Right lobe of liver (tissue), 6 donors: Measurements from ENCODE around the gene CD79B. TPM values are rescaled to one million over a fixed set of nuclear protein-coding genes. Genes with fewer than 3 reads are reported as not detected.

Source experiments
- ATAC-seq, 4 donors: fragments of 200-7000 bp; cut with Tn5 transposase; one replicate each; pipeline ENCODE4 v1.9.1; 2020; ENCODE audit warnings: mild to moderate bottlenecking in 4 of 4, moderate library complexity in 4 of 4
- DNase-seq, 3 donors: peaks; one replicate each; pipeline ENCODE4 v3.0.0-alpha.2; 2020
- H3K27ac ChIP-seq, 3 donors: fragments of 200-600 bp; one replicate each; pipeline ENCODE4 v1.8.0; 2022
- H3K27me3 ChIP-seq, 2 donors: fragments of 200-600 bp; one replicate each; pipeline ENCODE4 v1.8.0; 2022
- H3K36me3 ChIP-seq, 4 donors: fragments of 200-600 bp; sonication (generic) in 1 of 4; one replicate each; pipeline versions ENCODE4 v1.5.1 to v1.8.0; 2017 to 2022; ENCODE audit warnings: control low read depth in 1 of 4
- H3K4me1 ChIP-seq, 4 donors: fragments of 200-600 bp; sonication (generic) in 1 of 4; one replicate each; pipeline versions ENCODE4 v1.5.1 to v1.8.0; 2017 to 2022; ENCODE audit warnings: control low read depth in 1 of 4
- H3K4me3 ChIP-seq, 3 donors: fragments of 200-600 bp; one replicate each; pipeline ENCODE4 v1.8.0; 2022
- H3K9me3 ChIP-seq, 4 donors: fragments of 200-600 bp; sonication (generic) in 1 of 4; one replicate each; pipeline versions ENCODE4 v1.5.1 to v1.8.0; 2017 to 2022; ENCODE audit warnings: control low read depth in 1 of 4
- CTCF ChIP-seq, 4 donors: fragments of 200-600 bp in 3 of 4; fragments of 450-650 bp in 1 of 4; IDR thresholded peaks; one replicate each; pipeline versions ENCODE4 v1.5.1 to v1.8.0; 2016 to 2022; ENCODE audit warnings: antibody characterized with exemption in 4 of 4, mild to moderate bottlenecking in 2 of 4
- POLR2A ChIP-seq: fragments of 450-650 bp; IDR thresholded peaks from one replicate; pipeline ENCODE4 v1.6.1; 2017; ENCODE audit warnings: antibody characterized with exemption, mild to moderate bottlenecking
- WGBS: methylation state at CpG from one replicate; pipeline ENCODE4 v1.1.6; 2018; ENCODE audit warnings: low coverage, low lambda C conversion rate; ENCODE audit not compliant: insufficient coverage; ENCODE audit errors: missing lambda C conversion rate; 5-methylcytosine and 5-hydroxymethylcytosine counted together
- intact Hi-C, 2 donors: fragments of 100-400 bp; cut with DNase I; formaldehyde crosslinking; loops; one replicate each; pipeline versions ENCODE4 v1.11.2 to v1.14.1; 2022
- total RNA-seq, 6 experiments: library from RNA; depleted of rRNA in 2 of 6; stranded (reverse); fragments of >200 nt in 2 of 6; fragmentation: NEBNext Ultra II Directional in 3 of 6; extraction: Animal tissue kit (Norgen Biotek cat#: 25700) in 3 of 6; gene quantifications; one replicate each; pipeline versions ENCODE4 v1.1.0 to v1.2.4, GENCODE V29; 2016 to 2023
- donor health status: DM: no; HTN: yes; CAD: no.
- donor health status: DM: no; HTN: no; CAD: no.
- donor health status: DM: no; HTN: no; CAD: no.
- donor health status: DM: no; HTN: yes; CAD: no.
- donor health status: DM: no; HTN: yes; CAD: no.

The CD79B gene
- total RNA-seq, 6 experiments from 2014 or later = 0.62 to 2.2 (median 0.92) TPM

- 53% methylated on average over 2 of the region's 4 CpGs for WGBS
- Histone ChIP-seq H3K36me3 (no peaks in the 10 kb centered on the region), H3K27ac (no peak overlapping the region), H3K27me3 (no peaks in the 10 kb centered on the region), H3K9me3 (no peaks in the 10 kb centered on the region), H3K4me1 (no peaks in the 10 kb centered on the region), H3K4me3 (no peak overlapping the region)
- TF ChIP-seq CTCF (IDR thresholded peaks at IDR 0.05) (no peak), POLR2A (no peak)
- ATAC-seq (no peak), DNase-seq (no peak)
- intact Hi-C loops = no loop called here
These were observed 23.7 kb upstream of the CD79B start for GRCh38 chr17:63955791-63956190.

DNA sequence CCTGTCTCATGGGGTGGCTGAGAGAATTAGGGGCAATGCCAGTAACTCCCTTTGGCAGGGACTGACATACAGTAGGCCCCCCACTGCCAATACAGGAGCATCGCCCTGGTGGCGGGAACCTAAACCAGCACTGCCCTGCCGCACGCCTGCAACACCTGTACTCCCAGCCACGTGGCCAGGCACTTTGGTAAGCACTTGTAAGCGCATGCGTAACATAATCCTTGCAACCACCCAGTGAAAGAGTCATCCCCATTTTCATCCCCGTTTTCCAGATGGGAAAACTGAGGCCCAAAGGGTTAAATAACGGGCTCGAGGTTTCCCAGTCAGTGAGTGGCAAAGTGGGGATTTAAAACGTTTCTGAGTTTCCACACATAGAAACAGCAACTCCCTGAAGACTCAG is 23.1 kb upstream of the CD79B start:
- Histone ChIP-seq H3K9me3 (no peaks in the 10 kb centered on the region), H3K36me3 (no peaks in the 10 kb centered on the region), H3K27me3 (no peaks in the 10 kb centered on the region), H3K27ac (no peak overlapping the region), H3K4me3 (no peak overlapping the region), H3K4me1 (no peaks in the 10 kb centered on the region)
- TF ChIP-seq CTCF (IDR thresholded peaks at IDR 0.05) (no peak), POLR2A (no peak)
- no peak for ATAC-seq
- DNase-seq = no peak
- intact Hi-C loops = no loop called here
- 25% methylated on average over 3 of the region's 11 CpGs for WGBS

- Histone ChIP-seq H3K9me3 (no peaks in the 10 kb centered on the region), H3K27ac (no peak overlapping the region), H3K27me3 (no peaks in the 10 kb centered on the region), H3K36me3 (no peaks in the 10 kb centered on the region), H3K4me1 (no peaks in the 10 kb centered on the region), H3K4me3 (no peak overlapping the region)
- 48% methylated on average over 7 of the region's 11 CpGs for WGBS
- DNase-seq (no peak), ATAC-seq (peak in 1 of 4 donors; percentile 14)
- intact Hi-C loops = no loop called here
- TF ChIP-seq CTCF (IDR thresholded peaks at IDR 0.05) (no peak), POLR2A (no peak)
These were observed 22.4 kb upstream of the CD79B start for GRCh38 chr17:63954402-63955063.

- TF ChIP-seq POLR2A = no peak
- peak; percentile 40 to 75 (median 60) for TF ChIP-seq CTCF (IDR thresholded peaks at IDR 0.05)
- Histone ChIP-seq H3K9me3 (no peaks in the 10 kb centered on the region), H3K27me3 (no peaks in the 10 kb centered on the region), H3K36me3 (no peaks in the 10 kb centered on the region), H3K4me1 (no peaks in the 10 kb centered on the region), H3K27ac (no peak overlapping the region), H3K4me3 (no peak overlapping the region)
- intact Hi-C loops = no loop called here
- peak; percentile 54 to 67 (median 64) for ATAC-seq
- 30% methylated on average over 6 of the region's 29 CpGs for WGBS
- DNase-seq = peak in 1 of 3 donors; percentile 55
These were observed 19.1 kb upstream of the CD79B start for GRCh38 chr17:63950940-63951907.
